Dedifferentiated amniotic fluid mesenchymal stem cell (primary cell): ENCODE results near the gene ESD.
"Not testable (repeated sequence)": the region's sequence is repeated elsewhere in the genome, so short reads cannot be mapped to it uniquely, and the experiment has no call there.

Source experiments
- DNase-seq: peaks from one replicate; pipeline ENCODE4 v3.0.0-alpha.2; 2016; ENCODE audit errors: extremely low spot score

Gene ESD

GRCh38 chr13:46795321-46795720, 1.6 kb downstream of the ESD start:
- DNase-seq = no peak

- DNase-seq = no peak
Measured at GRCh38 chr13:46783504-46783903, 13.5 kb downstream of the ESD start.

DNA sequence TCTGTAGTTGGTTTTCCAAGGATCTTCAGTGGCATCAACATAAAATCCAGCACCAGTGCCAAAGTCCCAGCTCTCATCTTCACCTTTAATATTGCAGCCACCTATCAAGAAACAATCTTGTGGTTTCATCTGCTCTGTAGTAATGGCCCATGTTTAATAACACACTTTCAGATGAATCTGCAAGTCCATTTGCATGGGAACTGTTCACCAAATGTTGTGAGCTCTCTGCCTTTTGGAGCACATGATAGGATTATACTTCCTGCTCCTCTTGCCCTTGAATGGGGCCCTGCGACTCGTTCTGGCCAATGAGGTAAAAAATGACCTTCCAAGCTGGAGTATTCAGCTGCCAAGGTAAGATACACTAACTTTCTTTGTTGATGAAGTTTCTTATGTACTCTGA, 14.3 kb downstream of the ESD start:
- DNase-seq = no peak

GRCh38 chr13:46782066-46782465, 14.9 kb downstream of the ESD start:
- DNase-seq = no peak

GRCh38 chr13:46778890-46779289, 18.1 kb downstream of the ESD start:
- DNase-seq = peak; percentile 48

DNA sequence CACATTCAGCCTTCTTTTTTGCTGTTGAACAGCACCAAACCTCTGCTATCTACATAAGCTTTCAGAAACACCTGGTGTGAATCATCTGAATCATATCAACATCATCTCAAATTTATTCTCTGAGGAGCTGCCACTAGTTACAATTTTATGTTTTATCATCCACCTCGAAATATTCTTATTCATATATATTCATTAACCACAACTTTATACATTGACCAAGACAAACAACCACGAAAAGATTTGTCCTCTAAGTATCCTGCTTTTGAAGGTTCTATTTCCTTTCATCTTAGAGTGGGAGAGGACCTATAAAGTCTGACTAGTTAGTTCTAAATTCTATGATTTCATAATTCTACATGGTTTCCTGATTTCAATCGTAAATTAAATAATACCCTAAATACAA, 18.9 kb downstream of the ESD start:
- no peak for DNase-seq

DNA sequence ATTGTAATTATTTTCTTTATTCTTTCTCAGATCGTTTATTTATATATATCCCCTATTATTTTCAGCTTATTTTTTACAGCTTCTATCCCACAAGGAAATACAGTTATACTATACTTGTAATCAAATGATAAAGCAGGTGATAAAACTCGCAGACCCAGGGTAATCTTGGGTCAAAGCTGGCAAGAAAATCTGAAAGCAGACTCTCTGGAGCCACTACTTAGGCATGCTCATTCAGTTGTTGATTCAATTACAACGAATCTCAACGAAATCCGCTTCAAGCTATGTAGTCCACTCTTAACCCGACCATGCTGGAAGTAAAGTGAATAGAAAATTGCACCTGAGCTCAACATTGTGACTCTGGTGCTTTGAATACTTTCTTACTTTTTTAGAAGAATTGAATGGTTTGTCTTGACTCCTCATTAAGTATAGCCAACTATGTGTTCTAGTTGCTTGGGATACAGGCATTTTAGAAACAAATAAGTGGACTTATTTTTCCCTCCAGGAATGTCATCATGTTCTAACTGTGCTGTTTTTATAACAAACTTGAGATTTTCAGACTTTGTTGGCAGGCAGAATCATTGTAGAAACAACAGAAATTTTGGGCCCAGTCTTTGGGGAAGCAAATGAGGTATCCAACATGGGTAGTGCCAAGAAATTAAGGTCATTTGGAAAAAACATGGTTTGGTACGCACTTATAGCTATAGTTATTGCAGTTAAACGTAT, 21.4 kb downstream of the ESD start:
- no peak for DNase-seq

DNA sequence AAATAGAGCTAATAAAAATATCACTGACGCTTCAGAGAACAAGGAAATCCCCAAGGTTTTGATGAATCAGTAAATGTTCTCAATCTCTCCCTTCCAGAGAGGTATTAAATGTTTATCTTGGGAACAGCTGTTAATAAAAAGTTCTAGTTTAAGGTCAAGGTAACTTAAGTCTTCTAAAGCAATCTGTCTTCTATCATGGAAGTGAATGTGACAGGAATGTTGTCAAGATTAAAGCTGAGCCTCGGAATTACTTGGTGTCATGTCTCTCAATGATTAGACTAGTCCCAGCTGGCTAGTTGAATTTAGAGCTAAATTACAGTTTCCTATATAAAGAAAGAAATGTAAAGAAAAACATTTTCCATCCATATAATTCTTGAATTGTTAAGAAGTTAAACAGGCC, 23.4 kb downstream of the ESD start:
- DNase-seq = no peak

GRCh38 chr13:46771693-46772092, 25.3 kb downstream of the ESD start:
- no peak for DNase-seq

DNA sequence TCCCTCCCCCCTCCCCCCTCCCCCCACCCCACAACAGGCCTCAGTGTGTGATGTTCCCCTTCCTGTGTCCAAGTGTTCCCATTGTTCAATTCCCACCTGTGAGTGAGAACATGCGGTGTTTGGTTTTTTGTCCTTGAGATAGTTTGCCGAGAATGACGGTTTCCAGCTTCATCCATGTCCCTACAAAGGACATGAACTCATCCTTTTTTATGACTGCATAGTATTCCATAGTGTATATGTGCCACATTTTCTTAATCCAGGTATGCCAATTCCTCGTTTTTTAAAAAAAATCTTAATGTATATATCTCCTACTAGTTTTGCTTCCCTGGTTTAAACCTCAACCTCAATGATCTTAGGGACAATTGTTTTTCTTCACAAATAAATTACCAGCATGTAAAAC, 27.0 kb downstream of the ESD start:
- not testable (repeated sequence) for DNase-seq

DNA sequence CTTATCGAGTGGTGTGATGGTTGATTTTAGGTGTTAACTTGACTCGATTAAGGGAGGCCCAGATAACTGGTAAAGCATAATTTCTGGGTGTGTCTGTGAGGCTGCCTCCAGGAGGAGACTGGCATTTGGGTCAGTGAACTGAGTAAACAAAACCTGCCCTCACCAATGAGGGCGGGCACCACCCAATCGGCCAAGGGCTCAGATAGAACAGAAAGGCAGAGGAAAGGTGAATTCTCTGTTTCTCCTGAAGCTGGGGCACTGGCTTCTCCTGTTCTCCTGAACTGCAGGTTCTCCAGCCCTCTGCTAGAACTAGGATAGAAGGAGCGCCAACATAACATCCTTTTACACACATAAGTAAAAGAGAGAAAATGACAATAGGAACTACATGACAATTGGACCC, 35.1 kb downstream of the ESD start:
- DNase-seq = no peak

- no peak for DNase-seq
Measured at GRCh38 chr13:46761174-46761573, 35.8 kb downstream of the ESD start.

DNA sequence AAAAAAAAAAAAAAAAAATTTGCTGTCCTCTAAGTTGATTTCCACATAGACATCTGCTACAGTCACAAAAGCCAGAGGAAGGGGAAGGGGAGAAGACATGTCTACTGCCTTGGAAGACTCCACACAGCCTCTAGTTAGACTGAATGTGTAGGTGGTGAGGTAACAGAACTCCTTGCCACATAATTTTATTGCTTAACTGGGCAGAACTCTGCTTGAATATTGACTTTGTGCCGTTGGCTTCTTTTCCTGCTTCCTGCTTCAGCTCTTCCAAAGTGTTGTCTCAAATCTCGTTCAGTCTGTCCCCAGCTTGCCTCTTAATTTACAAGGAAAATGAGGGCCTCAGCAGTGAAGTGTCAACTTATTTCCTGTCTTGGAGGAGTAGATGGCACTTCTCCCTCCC, 37.1 kb downstream of the ESD start:
- DNase-seq = no peak

DNA sequence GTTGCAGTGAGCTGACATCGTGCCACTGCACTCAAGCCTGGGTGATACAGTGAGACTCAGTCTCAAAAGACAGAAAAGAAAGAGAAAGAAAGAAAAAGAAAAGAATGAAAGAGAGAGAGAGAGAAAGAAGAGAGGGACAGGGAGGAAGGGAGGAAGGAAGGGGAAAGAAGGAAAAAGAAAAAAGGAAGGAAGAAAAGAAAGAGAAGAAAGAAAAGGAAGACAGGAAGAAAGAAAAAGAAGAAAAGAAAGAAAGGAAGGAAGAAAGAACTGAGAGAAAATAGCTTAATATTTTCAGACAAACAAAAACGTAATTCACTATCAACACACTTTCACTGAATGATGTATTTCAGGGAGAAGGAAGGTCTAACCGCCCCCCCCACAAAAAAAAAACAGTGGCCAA, 39.3 kb downstream of the ESD start:
- DNase-seq = no peak

DNA sequence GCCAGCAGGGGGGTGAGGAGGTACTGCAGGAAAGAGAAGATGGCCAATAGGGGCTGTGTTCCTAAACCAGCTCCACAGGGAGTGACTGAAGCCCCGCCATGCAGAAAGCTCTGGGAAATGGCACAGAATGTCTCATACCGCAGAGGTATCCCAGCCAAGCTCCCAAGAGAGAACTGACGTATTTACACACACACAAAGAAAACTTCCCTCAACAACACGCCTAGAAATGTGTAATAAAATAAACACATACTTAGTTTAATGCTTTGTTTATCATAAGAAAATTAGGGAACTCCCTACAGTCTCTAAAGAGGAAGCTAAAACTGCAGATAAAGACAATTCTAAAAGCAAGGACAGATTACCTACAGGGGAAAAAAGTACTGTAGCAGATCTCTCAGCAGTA, 40.0 kb downstream of the ESD start:
- DNase-seq = no peak

GRCh38 chr13:46755508-46755907, 41.5 kb downstream of the ESD start:
- not testable (repeated sequence) for DNase-seq

GRCh38 chr13:46754812-46755211, 42.1 kb downstream of the ESD start:
- DNase-seq = no peak

DNA sequence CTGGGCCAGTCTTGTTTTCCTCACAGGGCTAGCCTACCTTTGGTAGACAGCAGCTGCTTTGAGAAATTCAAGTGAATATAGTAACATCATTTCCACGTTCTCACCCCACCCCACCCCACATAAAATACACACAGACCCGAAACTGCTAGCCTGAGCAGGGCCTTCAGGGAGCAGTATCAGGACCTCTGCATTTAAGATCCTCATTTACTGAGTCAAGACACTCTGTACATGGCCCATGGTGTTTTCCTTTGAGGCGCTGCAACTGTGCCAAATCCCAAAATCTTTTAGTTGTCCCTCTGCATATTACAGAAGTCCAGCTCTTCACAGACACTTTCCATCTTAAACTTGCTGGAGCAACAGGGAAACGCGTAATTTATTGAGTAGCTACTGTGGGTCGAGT, 43.0 kb downstream of the ESD start:
- DNase-seq = no peak

DNA sequence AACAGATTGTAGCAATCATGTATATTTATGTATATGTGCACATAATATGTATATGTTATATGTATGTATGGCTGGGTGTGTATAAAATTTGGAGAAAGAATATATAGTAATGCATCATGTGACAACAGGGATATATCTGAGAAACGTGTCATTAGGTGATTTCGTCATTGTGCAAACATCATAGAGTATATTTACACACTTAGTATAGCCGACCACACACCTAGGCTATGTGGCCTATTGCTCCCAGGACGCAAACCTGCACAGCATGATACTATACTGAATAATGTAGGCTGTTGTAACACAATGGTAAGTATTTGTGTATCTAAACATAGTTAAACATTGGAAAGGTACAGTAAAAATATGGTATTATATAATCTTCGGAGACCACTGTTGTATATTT, 43.8 kb downstream of the ESD start:
- DNase-seq = no peak

DNA sequence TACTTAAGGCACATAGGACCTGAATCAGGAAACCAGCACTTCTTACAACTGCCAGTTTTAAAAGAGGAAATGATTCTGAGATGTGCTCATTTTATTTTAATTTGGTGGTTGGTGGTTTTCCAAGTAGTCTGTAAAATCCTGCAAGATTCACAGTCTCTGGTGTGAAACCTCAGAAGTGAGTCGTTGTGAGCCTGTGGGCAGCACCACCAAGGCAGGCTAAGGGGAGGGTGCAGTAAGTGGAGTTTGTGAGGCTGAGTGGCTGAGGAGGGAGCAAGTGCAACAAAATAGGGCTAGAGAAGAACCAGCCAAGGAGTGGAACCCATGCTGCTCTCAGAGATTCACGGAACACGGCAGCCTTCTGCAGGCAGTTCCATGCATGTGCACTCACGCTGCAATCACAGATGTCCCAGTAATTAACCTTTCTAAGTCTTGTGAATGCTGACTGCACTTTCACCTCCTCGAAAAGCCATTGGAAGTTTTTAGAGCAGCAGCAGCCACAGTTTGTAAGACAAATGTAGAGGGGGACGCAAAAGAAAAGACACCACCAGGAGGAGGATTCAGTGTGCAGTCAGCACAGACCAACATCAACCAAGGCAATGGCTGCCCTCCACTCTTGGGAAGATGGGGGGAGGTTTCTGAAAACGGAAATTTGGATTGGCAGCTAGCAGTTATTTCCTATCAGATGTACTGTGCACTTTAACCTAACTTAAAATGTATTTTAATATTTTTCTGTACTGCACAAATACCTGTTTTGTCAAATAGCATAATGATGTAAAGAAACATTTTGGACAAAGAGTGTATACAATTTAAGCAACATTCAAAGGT, 44.9 kb downstream of the ESD start:
- no peak for DNase-seq

GRCh38 chr13:46749951-46750350, 47.0 kb downstream of the ESD start:
- DNase-seq = no peak

GRCh38 chr13:46748300-46748699, 48.7 kb downstream of the ESD start:
- DNase-seq = no peak

DNA sequence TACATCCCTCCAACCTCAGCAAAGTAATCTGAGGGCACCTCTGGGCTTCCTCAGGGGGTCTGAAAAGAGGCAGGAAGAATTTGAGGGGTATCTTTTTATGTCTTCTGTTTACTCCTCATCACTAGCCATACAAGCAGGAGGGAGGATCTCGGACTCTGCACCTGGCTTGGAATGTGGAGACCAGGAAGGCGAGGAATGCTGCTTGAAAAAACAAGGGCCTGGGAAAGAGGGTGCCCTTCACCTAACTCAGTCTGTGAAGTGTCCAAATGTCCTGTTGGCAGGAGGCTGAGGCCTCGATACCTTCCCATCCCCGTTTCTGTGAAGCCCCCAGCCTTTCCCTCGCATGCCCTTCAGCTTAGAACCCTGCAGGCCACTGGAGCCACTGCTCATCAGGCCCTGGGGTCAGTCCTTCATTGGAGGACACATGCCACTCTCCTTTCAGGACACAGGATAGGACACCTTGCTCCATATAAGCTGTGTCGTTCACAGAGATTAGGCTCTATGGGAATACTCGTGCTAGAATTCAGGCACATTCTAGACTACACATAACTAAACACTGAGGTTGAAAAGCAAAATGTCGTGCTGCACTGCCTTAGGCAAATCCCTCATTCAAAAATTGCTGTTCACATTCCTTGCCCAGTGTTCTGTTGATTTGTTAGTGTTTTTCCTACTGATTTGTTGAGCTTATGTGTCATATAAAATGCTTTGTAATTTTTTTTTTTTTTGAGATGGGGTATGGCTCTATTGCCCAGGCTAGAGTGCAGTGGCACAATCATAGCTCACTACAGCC, 49.7 kb downstream of the ESD start:
- no peak for DNase-seq
